ENCODE measurements around the gene ORC6. TPM values are rescaled to one million over a fixed set of nuclear protein-coding genes. Genes with fewer than 3 reads are reported as not detected.
A peak's percentile ranks its signal among the peaks of the same experiment; 100 is the strongest.

The ORC6 gene
- total RNA-seq, 1 experiment from 2014 or later: 76.1 TPM

GRCh38 chr16:46686815-46687473 is 2.5 kb upstream of the ORC6 start:
- H3K4me1 Mint-ChIP-seq: peaks cover 40% of the 10 kb centered on the region
- no peaks in the 10 kb centered on the region for H3K27me3 Mint-ChIP-seq (ENCODE audit: low read depth)
- DNase-seq (ENCODE audit: low spot score) (no peak), ATAC-seq (no peak)
- POLR2A ChIA-PET: no interaction called here
- H3K9me3 Mint-ChIP-seq: no peaks in the 10 kb centered on the region
- 0 out of 2 replicates have a peak overlapping the region, but pooled peaks have one; percentile 6 for H3K27ac Mint-ChIP-seq
- TF ChIP-seq NFYB (CRISPR knock-in tag; conservative IDR thresholded peaks at IDR 0.05; ENCODE audit: low read depth) (no peak), AR (CRISPR knock-in tag; IDR thresholded peaks at IDR 0.05) (no peak), SOX15 (CRISPR knock-in tag; IDR thresholded peaks at IDR 0.05) (no peak), SMAD4 (CRISPR knock-in tag; IDR thresholded peaks at IDR 0.05) (no peak), ESRRA (CRISPR knock-in tag; IDR thresholded peaks at IDR 0.05; ENCODE audit: borderline replicate concordance) (no peak), ZNF416 (CRISPR knock-in tag; IDR thresholded peaks at IDR 0.05) (no peak), JUN (CRISPR knock-in tag; IDR thresholded peaks at IDR 0.05) (no peak), PRDM15 (CRISPR knock-in tag; IDR thresholded peaks at IDR 0.05) (no peak), TEAD4 (CRISPR knock-in tag; IDR thresholded peaks at IDR 0.05) (no peak), AFF4 (CRISPR knock-in tag; IDR thresholded peaks at IDR 0.05; ENCODE audit: borderline replicate concordance) (no peak), IRF1 (CRISPR knock-in tag; IDR thresholded peaks at IDR 0.05) (no peak), MYBL2 (CRISPR knock-in tag; IDR thresholded peaks at IDR 0.05) (no peak), ZNF232 (CRISPR knock-in tag; IDR thresholded peaks at IDR 0.05) (no peak), CBFB (CRISPR knock-in tag; IDR thresholded peaks at IDR 0.05; ENCODE audit: low read depth) (no peak), OVOL2 (CRISPR knock-in tag; IDR thresholded peaks at IDR 0.05; ENCODE audit: borderline replicate concordance) (no peak), ZNF121 (CRISPR knock-in tag; IDR thresholded peaks at IDR 0.05) (no peak), USF2 (CRISPR knock-in tag; IDR thresholded peaks at IDR 0.05) (no peak), FOXK1 (CRISPR knock-in tag; IDR thresholded peaks at IDR 0.05) (no peak)
- H3K36me3 Mint-ChIP-seq: peaks cover 18% of the 10 kb centered on the region
- H3K4me3 Mint-ChIP-seq: no peak overlapping the region
- CTCF ChIA-PET: interaction anchor here (1.4 kb wide), 1 partner anchor 14 kb away, joined by 6 read pairs; no protein-coding TSS in a partner anchor
